Neural cell (in vitro differentiated cells): ENCODE results near the gene LSMEM2. TPM values are rescaled to one million over a fixed set of nuclear protein-coding genes. Genes with fewer than 3 reads are reported as not detected.
"Not testable (repeated sequence)": the region's sequence is repeated elsewhere in the genome, so short reads cannot be mapped to it uniquely, and the experiment has no call there.

Experiments
- H2AFZ ChIP-seq: fragments of 200-600, 300-800 bp; sonication (generic), shearing (Covaris generic); 2 replicates; pipeline ENCODE4 v1.6.0; 2014; ENCODE audit warnings: low read depth, mild to moderate bottlenecking, antibody characterized with exemption, low read length, moderate library complexity
- H3F3A ChIP-seq: fragments of 200-600 bp; shearing (Covaris generic); 2 replicates; pipeline ENCODE4 v1.6.1; 2016; ENCODE audit warnings: mild to moderate bottlenecking, moderate library complexity, mixed read lengths, antibody characterized with exemption, low read length; ENCODE audit not compliant: insufficient read depth, poor library complexity, severe bottlenecking
- H3K27ac ChIP-seq: fragments of 200-600, 300-800 bp; sonication (generic), shearing (Covaris generic); 2 replicates; pipeline ENCODE4 v1.5.1; 2014; ENCODE audit warnings: mild to moderate bottlenecking, low read length, moderate library complexity
- H3K27me3 ChIP-seq: fragments of 300-800, 200-600 bp; sonication (generic), shearing (Covaris generic); 2 replicates; pipeline ENCODE4 v1.6.0; 2014; ENCODE audit warnings: mild to moderate bottlenecking, low read depth, low read length, moderate library complexity; ENCODE audit not compliant: insufficient read depth
- H3K36me3 ChIP-seq: fragments of 300-800, 200-600 bp; sonication (generic), shearing (Covaris generic); 2 replicates; pipeline ENCODE4 v1.5.1; 2014; ENCODE audit warnings: mild to moderate bottlenecking, antibody characterized with exemption, low read length, moderate library complexity; ENCODE audit not compliant: insufficient read depth
- H3K4me2 ChIP-seq: fragments of 300-800, 200-600 bp; sonication (generic), shearing (Covaris generic); 2 replicates; pipeline ENCODE4 v1.6.0; 2014; ENCODE audit warnings: mild to moderate bottlenecking, low read length
- H3K4me3 ChIP-seq: fragments of 300-800, 200-600 bp; sonication (generic), shearing (Covaris generic); 2 replicates; pipeline ENCODE4 v1.5.1; 2014; ENCODE audit warnings: mild to moderate bottlenecking, low read length, moderate library complexity
- H3K79me2 ChIP-seq: fragments of 200-600 bp; shearing (Covaris generic); replicated peaks from 2 replicates; pipeline ENCODE4 v1.6.0; 2014; ENCODE audit warnings: mild to moderate bottlenecking, low read length, moderate library complexity; ENCODE audit not compliant: insufficient read depth
- H3K9ac ChIP-seq: fragments of 300-800, 200-600 bp; sonication (generic), shearing (Covaris generic); 2 replicates; pipeline ENCODE4 v1.6.1; 2016; ENCODE audit warnings: mild to moderate bottlenecking, low read length, mixed read lengths
- H3K9me2 ChIP-seq: fragments of 200-600 bp; shearing (Covaris generic); 2 replicates; pipeline ENCODE4 v1.6.1; 2016; ENCODE audit warnings: mild to moderate bottlenecking, low read length, mixed read lengths; ENCODE audit not compliant: insufficient read depth
- H3K9me3 ChIP-seq: fragments of 200-600, 300-800 bp; sonication (generic), shearing (Covaris generic); 2 replicates; pipeline ENCODE4 v1.6.1; 2016; ENCODE audit warnings: mild to moderate bottlenecking, mixed run types, low read length, moderate library complexity, mixed read lengths
- H4K20me1 ChIP-seq: fragments of 200-600 bp; shearing (Covaris generic); 2 replicates; pipeline ENCODE4 v1.6.1; 2016; ENCODE audit warnings: mild to moderate bottlenecking, mixed run types; ENCODE audit not compliant: insufficient read depth
- EP300 ChIP-seq: fragments of 450-650 bp; conservative IDR thresholded peaks from 2 replicates; pipeline ENCODE4 v1.6.1; 2014; ENCODE audit warnings: antibody characterized with exemption, mild to moderate bottlenecking, moderate library complexity; ENCODE audit not compliant: poor library complexity, severe bottlenecking
- EZH2 ChIP-seq: fragments of 200-600, 300-800 bp; shearing (Covaris generic), sonication (generic); IDR thresholded peaks from 2 replicates; pipeline ENCODE4 v1.6.1; 2014; ENCODE audit warnings: antibody characterized with exemption, low read length, borderline replicate concordance, mild to moderate bottlenecking; ENCODE audit not compliant: insufficient read depth, poor library complexity, severe bottlenecking
- MXI1 ChIP-seq: fragments of 450-650 bp; conservative IDR thresholded peaks from 2 replicates; pipeline ENCODE4 v1.6.1; 2014; ENCODE audit warnings: antibody characterized with exemption, mild to moderate bottlenecking; ENCODE audit not compliant: poor library complexity, severe bottlenecking
- POLR2AphosphoS5 ChIP-seq: IDR thresholded peaks from 2 replicates; pipeline ENCODE4 v1.6.1; 2012
- RAD21 ChIP-seq: fragments of 450-650 bp; conservative IDR thresholded peaks from 2 replicates; pipeline ENCODE4 v1.6.1; 2014; ENCODE audit warnings: antibody characterized with exemption, mild to moderate bottlenecking, moderate library complexity
- SMC3 ChIP-seq: fragments of 450-650 bp; conservative IDR thresholded peaks from 2 replicates; pipeline ENCODE4 v1.6.1; 2014; ENCODE audit warnings: antibody characterized with exemption, mild to moderate bottlenecking, moderate library complexity; ENCODE audit not compliant: poor library complexity
- TAF1 ChIP-seq: IDR thresholded peaks from 2 replicates; pipeline ENCODE4 v1.6.1; 2012; ENCODE audit warnings: low read depth
- polyA plus RNA-seq: library from polyadenylated mRNA; depleted of rRNA; stranded (reverse); fragments of >200 nt; gene quantifications from 2 replicates; pipeline ENCODE4 v1.2.3, GENCODE V29; 2014
- TF ChIP-seq, protein P1 (sequence below): fragments of 450-650 bp; IDR thresholded peaks from 2 replicates; pipeline ENCODE4 v1.5.1; 2014; ENCODE audit warnings: antibody characterized with exemption, mild to moderate bottlenecking, moderate library complexity; ENCODE audit not compliant: poor library complexity, severe bottlenecking
- TF ChIP-seq, protein P2 (sequence below): IDR thresholded peaks from 2 replicates; pipeline ENCODE4 v1.6.1; 2012; ENCODE audit warnings: borderline replicate concordance

Gene LSMEM2
- polyA plus RNA-seq, 1 donor from 2014 or later = not detected

DNA sequence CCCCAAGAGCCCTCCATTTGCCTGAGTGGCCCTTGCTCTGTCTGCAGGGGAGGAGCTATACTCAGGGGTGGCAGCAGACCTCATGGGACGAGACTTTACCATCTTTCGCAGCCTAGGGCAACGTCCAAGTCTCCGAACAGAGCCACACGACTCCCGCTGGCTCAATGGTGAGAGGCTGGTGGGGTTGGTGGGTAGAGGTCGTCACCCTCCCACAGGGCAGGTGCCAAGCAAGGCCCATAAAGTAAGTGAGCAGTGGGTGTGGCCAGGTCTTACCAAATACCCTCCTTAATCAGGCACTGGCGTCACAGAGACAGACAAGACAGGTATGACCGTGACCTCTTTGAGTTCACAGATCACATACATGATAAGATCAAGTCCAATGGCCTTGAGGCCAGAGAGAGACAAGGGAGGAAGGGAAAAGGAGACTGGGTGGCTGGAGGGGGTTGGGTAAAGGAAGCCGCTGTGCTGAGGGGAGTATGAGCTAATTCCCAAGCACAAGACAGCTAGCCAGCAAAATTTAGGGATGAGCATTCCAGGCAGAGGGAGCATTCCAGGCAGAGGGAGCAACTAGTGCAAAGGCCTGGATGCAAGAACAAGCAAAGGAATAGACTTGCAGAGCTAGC lies 7.5 kb upstream of the LSMEM2 start:
- TF ChIP-seq TAF1 = no peak
- TF ChIP-seq EP300 = no peak
- TF ChIP-seq EZH2 = no peak
- no peak for TF ChIP-seq POLR2AphosphoS5
- TF ChIP-seq, protein P1, sequence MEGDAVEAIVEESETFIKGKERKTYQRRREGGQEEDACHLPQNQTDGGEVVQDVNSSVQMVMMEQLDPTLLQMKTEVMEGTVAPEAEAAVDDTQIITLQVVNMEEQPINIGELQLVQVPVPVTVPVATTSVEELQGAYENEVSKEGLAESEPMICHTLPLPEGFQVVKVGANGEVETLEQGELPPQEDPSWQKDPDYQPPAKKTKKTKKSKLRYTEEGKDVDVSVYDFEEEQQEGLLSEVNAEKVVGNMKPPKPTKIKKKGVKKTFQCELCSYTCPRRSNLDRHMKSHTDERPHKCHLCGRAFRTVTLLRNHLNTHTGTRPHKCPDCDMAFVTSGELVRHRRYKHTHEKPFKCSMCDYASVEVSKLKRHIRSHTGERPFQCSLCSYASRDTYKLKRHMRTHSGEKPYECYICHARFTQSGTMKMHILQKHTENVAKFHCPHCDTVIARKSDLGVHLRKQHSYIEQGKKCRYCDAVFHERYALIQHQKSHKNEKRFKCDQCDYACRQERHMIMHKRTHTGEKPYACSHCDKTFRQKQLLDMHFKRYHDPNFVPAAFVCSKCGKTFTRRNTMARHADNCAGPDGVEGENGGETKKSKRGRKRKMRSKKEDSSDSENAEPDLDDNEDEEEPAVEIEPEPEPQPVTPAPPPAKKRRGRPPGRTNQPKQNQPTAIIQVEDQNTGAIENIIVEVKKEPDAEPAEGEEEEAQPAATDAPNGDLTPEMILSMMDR = no peak
- no peak for TF ChIP-seq MXI1
- TF ChIP-seq, protein P2, sequence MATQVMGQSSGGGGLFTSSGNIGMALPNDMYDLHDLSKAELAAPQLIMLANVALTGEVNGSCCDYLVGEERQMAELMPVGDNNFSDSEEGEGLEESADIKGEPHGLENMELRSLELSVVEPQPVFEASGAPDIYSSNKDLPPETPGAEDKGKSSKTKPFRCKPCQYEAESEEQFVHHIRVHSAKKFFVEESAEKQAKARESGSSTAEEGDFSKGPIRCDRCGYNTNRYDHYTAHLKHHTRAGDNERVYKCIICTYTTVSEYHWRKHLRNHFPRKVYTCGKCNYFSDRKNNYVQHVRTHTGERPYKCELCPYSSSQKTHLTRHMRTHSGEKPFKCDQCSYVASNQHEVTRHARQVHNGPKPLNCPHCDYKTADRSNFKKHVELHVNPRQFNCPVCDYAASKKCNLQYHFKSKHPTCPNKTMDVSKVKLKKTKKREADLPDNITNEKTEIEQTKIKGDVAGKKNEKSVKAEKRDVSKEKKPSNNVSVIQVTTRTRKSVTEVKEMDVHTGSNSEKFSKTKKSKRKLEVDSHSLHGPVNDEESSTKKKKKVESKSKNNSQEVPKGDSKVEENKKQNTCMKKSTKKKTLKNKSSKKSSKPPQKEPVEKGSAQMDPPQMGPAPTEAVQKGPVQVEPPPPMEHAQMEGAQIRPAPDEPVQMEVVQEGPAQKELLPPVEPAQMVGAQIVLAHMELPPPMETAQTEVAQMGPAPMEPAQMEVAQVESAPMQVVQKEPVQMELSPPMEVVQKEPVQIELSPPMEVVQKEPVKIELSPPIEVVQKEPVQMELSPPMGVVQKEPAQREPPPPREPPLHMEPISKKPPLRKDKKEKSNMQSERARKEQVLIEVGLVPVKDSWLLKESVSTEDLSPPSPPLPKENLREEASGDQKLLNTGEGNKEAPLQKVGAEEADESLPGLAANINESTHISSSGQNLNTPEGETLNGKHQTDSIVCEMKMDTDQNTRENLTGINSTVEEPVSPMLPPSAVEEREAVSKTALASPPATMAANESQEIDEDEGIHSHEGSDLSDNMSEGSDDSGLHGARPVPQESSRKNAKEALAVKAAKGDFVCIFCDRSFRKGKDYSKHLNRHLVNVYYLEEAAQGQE = no peak
- no peak for TF ChIP-seq RAD21
- TF ChIP-seq SMC3 = no peak
- Histone ChIP-seq H3K4me2 (no peak overlapping the region), H3K9me2 (no peaks in the 10 kb centered on the region), H3K79me2 (no peaks in the 10 kb centered on the region), H3K9ac (no peak overlapping the region), H2AFZ (no peak overlapping the region), H3K27ac (no peak overlapping the region), H3K4me3 (no peak overlapping the region), H3K36me3 (no peaks in the 10 kb centered on the region), H3K27me3 (peaks cover 23% of the 10 kb centered on the region), H4K20me1 (no peaks in the 10 kb centered on the region), H3F3A (no peaks in the 10 kb centered on the region), H3K9me3 (no peaks in the 10 kb centered on the region)

DNA sequence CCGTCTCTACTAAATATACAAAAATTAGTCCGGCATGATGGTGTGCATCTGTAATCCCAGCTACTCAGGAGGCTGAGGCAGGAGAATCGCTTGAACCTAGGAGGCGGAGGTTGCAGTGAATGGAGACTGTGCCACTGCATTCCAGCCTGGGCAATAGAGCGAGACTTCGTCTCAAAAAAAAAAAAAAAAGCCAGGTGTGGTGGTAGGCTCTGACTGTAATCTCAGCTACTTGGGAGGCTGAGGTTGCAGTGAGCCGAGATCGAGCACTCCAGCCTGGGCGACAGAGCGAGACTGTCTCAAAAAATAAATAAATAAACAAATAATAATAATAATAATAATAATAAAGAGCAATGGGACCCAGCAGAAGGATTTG lies 6.4 kb upstream of the LSMEM2 start:
- H3K9me2 ChIP-seq, H3K36me3 ChIP-seq, H3K9me3 ChIP-seq, H4K20me1 ChIP-seq, H3K4me3 ChIP-seq, H3K79me2 ChIP-seq, H3K27ac ChIP-seq, H2AFZ ChIP-seq, H3K4me2 ChIP-seq, H3F3A ChIP-seq: not testable (repeated sequence)
- Histone ChIP-seq H3K27me3 (peaks cover 23% of the 10 kb centered on the region), H3K9ac (peak overlapping the region; percentile 47)
